WTC11 (cell line): Measurements from ENCODE around the gene FHIT. TPM values are rescaled to one million over a fixed set of nuclear protein-coding genes. Genes with fewer than 3 reads are reported as not detected.

Source experiments
- ATAC-seq: fragments of 200-7000 bp; cut with Tn5 transposase; 2 replicates; pipeline ENCODE4 v1.10.0; 2021; ENCODE audit warnings: mild to moderate bottlenecking, moderate library complexity
- CTCF ChIA-PET: fragments of 300-600 bp; sonication (Branson Sonifier 250); formaldehyde crosslinking; loops from one replicate; lab custom pipeline; 2021; ENCODE audit warnings: antibody characterized with exemption; lab: Charles Lee
- POLR2A ChIA-PET: fragments of 350-600 bp; sonication (Branson Sonifier 250); formaldehyde crosslinking; loops from one replicate; lab custom pipeline; 2021; ENCODE audit warnings: antibody characterized with exemption; lab: Charles Lee
- DNase-seq: peaks from one replicate; pipeline ENCODE4 v3.0.0; 2021; ENCODE audit warnings: low spot score
- H3K27ac Mint-ChIP-seq: 2 replicates; pipeline ENCODE4 v1.8.0; 2021; ENCODE audit warnings: mixed read lengths
- H3K27me3 Mint-ChIP-seq: 2 replicates; pipeline ENCODE4 v1.8.0; 2021; ENCODE audit warnings: low read depth, mild to moderate bottlenecking, moderate library complexity, mixed read lengths
- H3K36me3 Mint-ChIP-seq: 2 replicates; pipeline ENCODE4 v1.8.0; 2021; ENCODE audit warnings: mixed read lengths
- H3K4me1 Mint-ChIP-seq: 2 replicates; pipeline ENCODE4 v1.8.0; 2022; ENCODE audit warnings: mixed read lengths
- H3K4me3 Mint-ChIP-seq: 2 replicates; pipeline ENCODE4 v1.8.0; 2021; ENCODE audit warnings: mild to moderate bottlenecking, moderate library complexity, mixed read lengths
- H3K9me3 Mint-ChIP-seq: 2 replicates; pipeline ENCODE4 v1.8.0; 2021; ENCODE audit warnings: mixed read lengths
- CDX4 ChIP-seq: fragments of 250-450 bp; sonication (Bioruptor Pico); IDR thresholded peaks from 2 replicates; pipeline ENCODE4 v1.9.0; 2021; ENCODE audit warnings: moderate library complexity, mild to moderate bottlenecking, inconsistent platforms, borderline replicate concordance
- CREB1 ChIP-seq: sonication (generic); formaldehyde crosslinking; IDR thresholded peaks from 2 replicates; pipeline ENCODE4 v1.8.0; 2023; ENCODE audit warnings: mild to moderate bottlenecking, missing genetic modification reagents
- E2F4 ChIP-seq: sonication (generic); formaldehyde crosslinking; IDR thresholded peaks from 2 replicates; pipeline ENCODE4 v1.8.1; 2022; ENCODE audit warnings: low read depth, mild to moderate bottlenecking, moderate library complexity, missing genetic modification reagents, borderline replicate concordance
- EMX1 ChIP-seq: fragments of 250-450 bp; sonication (Bioruptor Pico); IDR thresholded peaks from 2 replicates; pipeline ENCODE4 v1.8.0; 2021; ENCODE audit warnings: mild to moderate bottlenecking
- GRHL2 ChIP-seq: fragments of 250-450 bp; sonication (Bioruptor Pico); IDR thresholded peaks from 2 replicates; pipeline ENCODE4 v1.8.0; 2022; ENCODE audit warnings: mild to moderate bottlenecking, moderate library complexity; ENCODE audit not compliant: insufficient replicate concordance, severe bottlenecking
- IRF2 ChIP-seq: sonication (generic); formaldehyde crosslinking; IDR thresholded peaks from 2 replicates; pipeline ENCODE4 v1.8.0; 2022; ENCODE audit warnings: low read depth, missing genetic modification reagents, borderline replicate concordance
- MAX ChIP-seq: sonication (generic); formaldehyde crosslinking; IDR thresholded peaks from 2 replicates; pipeline ENCODE4 v1.8.0; 2022; ENCODE audit warnings: mild to moderate bottlenecking, missing genetic modification reagents
- MYBL2 ChIP-seq: sonication (generic); formaldehyde crosslinking; IDR thresholded peaks from 2 replicates; pipeline ENCODE4 v1.8.1; 2023; ENCODE audit warnings: mild to moderate bottlenecking, moderate library complexity, missing genetic modification reagents
- NFE2L1 ChIP-seq: sonication (generic); formaldehyde crosslinking; IDR thresholded peaks from 2 replicates; pipeline ENCODE4 v1.8.1; 2023; ENCODE audit warnings: missing genetic modification reagents
- RORB ChIP-seq: fragments of 250-450 bp; sonication (Bioruptor Pico); IDR thresholded peaks from 2 replicates; pipeline ENCODE4 v1.9.0; 2021; ENCODE audit warnings: mild to moderate bottlenecking
- SMAD4 ChIP-seq: sonication (generic); formaldehyde crosslinking; IDR thresholded peaks from 2 replicates; pipeline ENCODE4 v1.8.0; 2022; ENCODE audit warnings: mild to moderate bottlenecking, missing genetic modification reagents
- TCF7 ChIP-seq: sonication (generic); formaldehyde crosslinking; IDR thresholded peaks from 2 replicates; pipeline ENCODE4 v1.8.0; 2022; ENCODE audit warnings: mild to moderate bottlenecking, low read depth, missing genetic modification reagents, moderate library complexity
- USF1 ChIP-seq: sonication (generic); formaldehyde crosslinking; IDR thresholded peaks from 2 replicates; pipeline ENCODE4 v1.8.0; 2022; ENCODE audit warnings: mild to moderate bottlenecking, missing genetic modification reagents
- ZBTB21 ChIP-seq: sonication (generic); formaldehyde crosslinking; IDR thresholded peaks from 2 replicates; pipeline ENCODE4 v1.8.1; 2023; ENCODE audit warnings: mild to moderate bottlenecking, missing genetic modification reagents, borderline replicate concordance
- ZBTB43 ChIP-seq: sonication (generic); formaldehyde crosslinking; IDR thresholded peaks from 2 replicates; pipeline ENCODE4 v1.8.1; 2023; ENCODE audit warnings: mild to moderate bottlenecking, missing genetic modification reagents
- ZMAT4 ChIP-seq: fragments of 250-450 bp; sonication (Bioruptor Pico); IDR thresholded peaks from 2 replicates; pipeline ENCODE4 v1.9.0; 2021; ENCODE audit warnings: mild to moderate bottlenecking
- ZNF232 ChIP-seq: sonication (generic); formaldehyde crosslinking; IDR thresholded peaks from 2 replicates; pipeline ENCODE4 v1.8.0; 2022; ENCODE audit warnings: mild to moderate bottlenecking, missing genetic modification reagents
- ZNF423 ChIP-seq: fragments of 250-450 bp; sonication (Bioruptor Pico); IDR thresholded peaks from 2 replicates; pipeline ENCODE4 v2.1.2; 2022; ENCODE audit warnings: mild to moderate bottlenecking, moderate library complexity
- total RNA-seq: library from RNA; stranded (reverse); gene quantifications from 3 replicates; pipeline ENCODE4 v1.2.3, GENCODE V29; 2021
- TF ChIP-seq, protein P1 (sequence below): sonication (generic); formaldehyde crosslinking; IDR thresholded peaks from 2 replicates; pipeline ENCODE4 v1.8.1; 2022; ENCODE audit warnings: mild to moderate bottlenecking, missing genetic modification reagents, moderate library complexity, borderline replicate concordance
- TF ChIP-seq, protein P2 (sequence below): sonication (generic); formaldehyde crosslinking; IDR thresholded peaks from 2 replicates; pipeline ENCODE4 v1.8.0; 2022; ENCODE audit warnings: mild to moderate bottlenecking, missing genetic modification reagents

Gene FHIT
- total RNA-seq, 1 experiment from 2014 or later, result 2.6 TPM

DNA sequence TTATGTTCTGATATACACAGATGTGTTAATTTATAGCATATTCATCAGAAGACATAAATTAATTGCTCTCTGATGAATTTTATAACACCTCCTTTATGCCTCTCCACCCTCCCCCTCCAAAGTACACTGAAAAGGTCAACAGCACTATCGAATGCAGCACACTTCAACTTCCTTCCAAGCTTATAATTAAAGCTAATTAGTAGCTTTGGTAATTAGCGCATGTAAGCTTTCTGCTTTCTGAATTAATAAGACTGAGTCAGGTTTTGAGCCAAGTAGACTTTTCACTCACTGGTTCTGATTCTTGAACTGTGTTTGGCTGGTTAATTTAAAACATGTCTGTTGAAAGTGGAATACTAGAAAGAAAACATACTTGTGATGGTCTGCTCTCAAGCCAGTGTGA, 1440.6 kb downstream of the FHIT start:
- ChIA-PET POLR2A (no interaction called here), CTCF (interaction anchor here (0.8 to 1.4 kb wide), 9 partner anchors 38 to 597 kb away, joined by 3 to 15 read pairs (median 5); no protein-coding TSS in a partner anchor)
- H3K9me3 Mint-ChIP-seq, result peaks cover 6% of the 10 kb centered on the region
- ATAC-seq, result no peak
- peaks cover 72% of the 10 kb centered on the region for H3K27me3 Mint-ChIP-seq
- no peaks in the 10 kb centered on the region for H3K36me3 Mint-ChIP-seq
- no peak for TF ChIP-seq GRHL2 (CRISPR knock-in tag)
- no peak for TF ChIP-seq CREB1
- no peak for TF ChIP-seq ZBTB43
- TF ChIP-seq SMAD4 (CRISPR knock-in tag), result no peak
- no peak for TF ChIP-seq ZNF232 (CRISPR knock-in tag)
- TF ChIP-seq USF1, result no peak
- no peak for TF ChIP-seq ZBTB21 (CRISPR knock-in tag)
- TF ChIP-seq NFE2L1 (CRISPR knock-in tag), result no peak
- TF ChIP-seq, protein P1, sequence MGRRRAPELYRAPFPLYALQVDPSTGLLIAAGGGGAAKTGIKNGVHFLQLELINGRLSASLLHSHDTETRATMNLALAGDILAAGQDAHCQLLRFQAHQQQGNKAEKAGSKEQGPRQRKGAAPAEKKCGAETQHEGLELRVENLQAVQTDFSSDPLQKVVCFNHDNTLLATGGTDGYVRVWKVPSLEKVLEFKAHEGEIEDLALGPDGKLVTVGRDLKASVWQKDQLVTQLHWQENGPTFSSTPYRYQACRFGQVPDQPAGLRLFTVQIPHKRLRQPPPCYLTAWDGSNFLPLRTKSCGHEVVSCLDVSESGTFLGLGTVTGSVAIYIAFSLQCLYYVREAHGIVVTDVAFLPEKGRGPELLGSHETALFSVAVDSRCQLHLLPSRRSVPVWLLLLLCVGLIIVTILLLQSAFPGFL (CRISPR knock-in tag), result no peak
- TF ChIP-seq EMX1, result no peak
- TF ChIP-seq MYBL2 (CRISPR knock-in tag), result no peak
- no peak overlapping the region for H3K27ac Mint-ChIP-seq
- peaks cover 49% of the 10 kb centered on the region for H3K4me1 Mint-ChIP-seq
- H3K4me3 Mint-ChIP-seq, result no peak overlapping the region
- no peak for DNase-seq

DNA sequence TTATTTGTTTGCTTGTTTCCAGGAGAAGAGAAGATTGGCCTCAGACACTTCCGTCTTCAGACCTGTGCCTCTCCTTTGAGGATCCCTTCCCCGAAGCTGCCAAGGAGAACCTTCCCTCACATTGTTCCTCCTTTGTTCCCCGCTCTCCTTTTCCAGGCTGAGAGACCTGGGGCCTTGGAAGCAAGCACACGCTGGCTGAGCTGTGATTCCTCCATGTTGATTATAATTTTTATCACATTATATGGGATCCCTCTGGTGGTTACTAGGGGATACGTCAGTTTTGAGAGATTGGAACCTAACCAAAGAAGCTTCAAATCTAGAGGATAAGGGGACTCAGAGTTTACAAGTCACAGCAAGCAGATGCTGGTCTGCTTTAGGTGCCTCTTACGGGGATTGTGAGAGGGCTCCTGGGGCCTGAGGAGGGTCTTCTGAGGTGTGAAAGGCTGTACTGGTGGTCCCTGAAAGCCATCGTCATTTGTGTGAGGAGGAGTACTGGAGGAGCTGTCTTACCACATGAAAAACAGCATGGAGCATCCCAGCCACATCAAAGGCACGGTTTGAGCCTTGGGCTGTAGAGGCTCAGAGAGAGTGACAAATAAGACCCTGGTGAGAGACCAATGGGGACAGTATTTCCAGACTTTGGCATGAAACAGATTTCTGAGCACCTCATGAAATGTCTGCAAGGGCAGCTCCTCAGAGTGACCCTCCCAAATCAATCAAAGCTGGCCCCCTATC, 1441.4 kb downstream of the FHIT start:
- Mint-ChIP-seq H3K4me1 (peaks cover 49% of the 10 kb centered on the region), H3K9me3 (peaks cover under 1% of the 10 kb centered on the region), H3K4me3 (no peak overlapping the region), H3K27ac (no peak overlapping the region), H3K36me3 (no peaks in the 10 kb centered on the region), H3K27me3 (peaks cover 66% of the 10 kb centered on the region)
- TF ChIP-seq ZNF423 (CRISPR knock-in tag), result no peak
- TF ChIP-seq, protein P2, sequence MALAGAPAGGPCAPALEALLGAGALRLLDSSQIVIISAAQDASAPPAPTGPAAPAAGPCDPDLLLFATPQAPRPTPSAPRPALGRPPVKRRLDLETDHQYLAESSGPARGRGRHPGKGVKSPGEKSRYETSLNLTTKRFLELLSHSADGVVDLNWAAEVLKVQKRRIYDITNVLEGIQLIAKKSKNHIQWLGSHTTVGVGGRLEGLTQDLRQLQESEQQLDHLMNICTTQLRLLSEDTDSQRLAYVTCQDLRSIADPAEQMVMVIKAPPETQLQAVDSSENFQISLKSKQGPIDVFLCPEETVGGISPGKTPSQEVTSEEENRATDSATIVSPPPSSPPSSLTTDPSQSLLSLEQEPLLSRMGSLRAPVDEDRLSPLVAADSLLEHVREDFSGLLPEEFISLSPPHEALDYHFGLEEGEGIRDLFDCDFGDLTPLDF, result no peak
- TF ChIP-seq TCF7 (CRISPR knock-in tag), result no peak
- DNase-seq (no peak), ATAC-seq (peak; percentile 55)
- POLR2A ChIA-PET, result no interaction called here
- CTCF ChIA-PET, result interaction anchor here (0.8 to 1.4 kb wide), 12 partner anchors 16 to 597 kb away, joined by 3 to 15 read pairs (median 4); no protein-coding TSS in a partner anchor

- ATAC-seq (no peak), DNase-seq (no peak)
- ChIA-PET POLR2A (no interaction called here), CTCF (interaction anchor here (1.1 to 1.4 kb wide), 6 partner anchors 16 to 496 kb away, joined by 3 to 15 read pairs (median 6); no protein-coding TSS in a partner anchor)
- H3K27me3 Mint-ChIP-seq, result peaks cover 61% of the 10 kb centered on the region
- H3K27ac Mint-ChIP-seq, result no peak overlapping the region
- H3K9me3 Mint-ChIP-seq, result no peaks in the 10 kb centered on the region
- peaks cover 47% of the 10 kb centered on the region for H3K4me1 Mint-ChIP-seq
- no peak overlapping the region for H3K4me3 Mint-ChIP-seq
- no peaks in the 10 kb centered on the region for H3K36me3 Mint-ChIP-seq
- TF ChIP-seq ZNF232 (CRISPR knock-in tag), result no peak
- no peak for TF ChIP-seq IRF2
- no peak for TF ChIP-seq MAX
- TF ChIP-seq RORB (CRISPR knock-in tag), result no peak
- TF ChIP-seq E2F4, result no peak
- no peak for TF ChIP-seq ZMAT4 (CRISPR knock-in tag)
- TF ChIP-seq CDX4 (CRISPR knock-in tag), result no peak
Observed at GRCh38 chr3:59809016-59809415, 1442.2 kb downstream of the FHIT start.
